Retinal pigment epithelial cell (primary cell): Measurements from ENCODE around the gene AGTRAP.

Source experiments
- DNase-seq: peaks from one replicate; pipeline ENCODE4 v3.0.0-alpha.2; 2010; ENCODE audit warnings: low read depth
- H3K4me3 ChIP-seq: 2 replicates; pipeline ENCODE4 v1.5.1; 2011; ENCODE audit warnings: mild to moderate bottlenecking, low read length, control low read depth, moderate library complexity
- CTCF ChIP-seq: conservative IDR thresholded peaks from 2 replicates; pipeline ENCODE4 v1.5.1; 2011; ENCODE audit warnings: low read depth, low read length, control low read depth, inconsistent platforms

The AGTRAP gene, protein sequence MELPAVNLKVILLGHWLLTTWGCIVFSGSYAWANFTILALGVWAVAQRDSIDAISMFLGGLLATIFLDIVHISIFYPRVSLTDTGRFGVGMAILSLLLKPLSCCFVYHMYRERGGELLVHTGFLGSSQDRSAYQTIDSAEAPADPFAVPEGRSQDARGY

DNA sequence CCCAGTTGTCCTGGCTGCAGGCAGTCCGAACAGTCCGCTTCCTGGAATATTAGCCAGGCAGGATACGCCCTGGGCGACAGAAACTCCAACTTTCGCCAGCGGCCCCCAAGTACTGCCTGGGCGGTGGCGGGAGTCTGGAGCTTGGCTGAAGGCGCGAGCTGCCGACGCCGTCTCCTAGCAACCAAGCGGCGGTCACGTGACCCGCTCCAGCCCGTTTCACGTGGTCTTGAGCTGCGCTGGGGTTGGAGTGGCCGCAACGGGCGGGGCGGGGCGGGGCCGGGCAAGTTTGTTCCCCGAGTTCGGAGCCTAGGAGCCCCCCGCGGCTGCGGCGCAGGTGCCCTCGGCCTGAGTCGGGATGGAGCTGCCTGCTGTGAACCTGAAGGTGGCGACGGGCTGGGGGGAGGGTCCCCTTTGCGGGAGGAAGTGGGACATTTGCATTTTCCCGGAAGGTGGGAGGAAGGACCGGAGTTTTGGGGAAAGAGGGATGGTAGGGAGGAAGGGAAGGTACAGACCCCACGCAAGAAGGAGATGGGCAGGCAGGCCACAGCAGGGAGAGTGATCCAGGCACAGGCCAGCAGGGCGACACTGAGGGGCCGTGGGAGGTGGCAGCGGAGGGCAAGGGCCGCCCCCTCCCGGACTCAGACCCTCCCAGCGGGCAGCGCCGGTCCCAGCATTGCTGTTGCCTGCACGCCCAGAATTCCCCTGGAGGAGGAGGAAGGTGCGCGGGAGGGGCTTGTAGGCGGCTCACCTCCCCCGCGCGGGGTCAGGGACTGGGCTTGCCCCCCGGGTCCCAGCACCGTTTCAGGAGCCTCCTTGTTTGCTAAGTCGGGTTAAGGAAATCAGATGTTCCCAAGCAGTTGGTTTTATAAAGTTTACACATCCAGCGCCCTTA, at the start of gene AGTRAP:
AGTRAP (plus strand) TSS at position 283 of the 892 bp plus-strand sequence; CDS start at position 356, 73 bp downstream.
- peak; percentile 20 for TF ChIP-seq CTCF
- DNase-seq: peak; percentile 48
- peak within 1 kb of the TSS; percentile 98 for H3K4me3 ChIP-seq

GRCh38 chr1:11688506-11688905, 47.4 kb upstream of the AGTRAP start:
- DNase-seq: no peak
- no peak for TF ChIP-seq CTCF
- no peak overlapping the region for H3K4me3 ChIP-seq

- no peak for DNase-seq
- TF ChIP-seq CTCF: no peak
- H3K4me3 ChIP-seq: no peak overlapping the region
These were observed 45.3 kb upstream of the AGTRAP start for GRCh38 chr1:11690397-11691301.

DNA sequence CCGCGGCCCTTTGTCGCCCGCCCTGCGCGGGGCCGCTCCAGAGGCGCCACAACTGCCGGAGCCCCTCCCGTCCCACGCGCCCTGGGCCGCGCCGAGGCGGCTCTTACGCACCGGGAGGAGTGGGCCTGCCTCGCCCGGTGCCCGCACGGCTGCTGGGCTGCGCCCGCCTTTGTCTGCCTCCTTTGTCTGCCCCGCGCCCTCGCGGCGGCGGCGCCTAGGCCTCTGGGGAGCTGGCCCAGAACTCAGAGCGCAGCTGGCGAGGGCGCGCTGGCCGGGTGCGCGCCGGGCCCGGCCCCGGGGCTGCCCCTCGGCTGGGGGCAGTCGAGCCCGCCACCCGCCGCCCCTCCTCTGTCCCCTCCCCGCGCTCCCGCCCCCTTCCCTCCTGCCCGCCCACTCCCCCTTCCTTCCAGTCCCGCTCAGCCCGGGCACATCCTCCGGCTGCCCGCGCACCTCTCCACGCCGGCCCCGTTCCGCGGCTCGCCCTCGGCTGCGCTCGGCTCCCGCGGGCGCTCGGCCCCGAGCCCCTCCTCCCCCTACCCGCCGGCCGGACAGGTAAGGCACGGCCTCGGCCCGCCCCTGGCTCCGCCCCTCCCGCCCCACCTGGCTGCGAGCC, 44.5 kb upstream of the AGTRAP start, which contains the start of gene DRAXIN:
DRAXIN (plus strand) TSS at position 409 of the 613 bp plus-strand sequence. CDS start 14,549 bp downstream, outside the sequence.
- DNase-seq: no peak
- no peak for TF ChIP-seq CTCF
- H3K4me3 ChIP-seq: no peak within 1 kb of the TSS

DNA sequence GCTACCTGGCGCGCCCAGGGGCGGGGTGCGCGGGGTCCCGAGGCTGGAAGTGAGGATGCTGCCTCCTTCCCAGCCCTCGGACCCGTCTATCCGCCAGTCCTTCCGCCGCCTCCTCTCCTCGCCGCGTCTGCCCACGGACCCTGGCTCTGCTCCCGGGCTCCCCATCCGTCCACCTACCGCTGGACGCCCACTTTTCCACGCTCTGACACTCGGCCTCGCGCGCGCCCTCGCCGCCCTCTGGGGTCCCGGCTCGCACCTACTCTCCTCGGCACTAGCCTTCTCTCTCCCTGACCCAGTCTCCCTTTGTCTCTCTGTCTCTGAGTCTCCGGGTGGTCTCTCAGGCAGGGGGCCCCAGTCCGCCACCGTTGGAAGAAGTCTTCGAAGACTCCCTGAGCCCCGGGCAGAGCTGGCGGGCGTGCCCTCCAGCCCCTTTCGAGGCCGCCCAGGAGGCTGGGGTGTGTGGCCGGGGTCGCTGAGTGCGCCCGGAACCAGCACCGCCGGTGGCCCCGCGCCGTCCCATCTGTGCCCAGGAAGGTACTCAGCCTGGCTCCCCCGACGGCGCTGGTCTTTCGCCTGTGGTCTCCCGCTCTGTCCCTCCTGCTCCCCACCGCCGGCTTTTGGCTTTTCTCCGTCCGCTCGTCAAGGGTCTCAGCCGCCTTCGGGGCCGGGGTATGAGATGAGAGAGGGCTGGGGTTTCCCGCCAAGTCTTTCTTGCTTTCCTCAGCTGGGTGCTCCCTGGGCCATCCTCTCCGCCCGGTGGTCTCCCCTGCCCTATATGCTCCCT, 43.8 kb upstream of the AGTRAP start:
- no peak for DNase-seq
- no peak overlapping the region for H3K4me3 ChIP-seq

More for the DNA sequence above, 43.8 kb upstream of the AGTRAP start:
- TF ChIP-seq CTCF: no peak
